H1 (cell line): Measurements from ENCODE around the gene KIF26B. TPM values are rescaled to one million over a fixed set of nuclear protein-coding genes. Genes with fewer than 3 reads are reported as not detected.

Experiments used
- CTCF ChIA-PET: fragments of 300-600 bp; sonication (Branson Sonifier 250); formaldehyde crosslinking; loops from one replicate; lab custom pipeline; 2021; ENCODE audit not compliant: partially characterized antibody; lab: Charles Lee
- POLR2A ChIA-PET: fragments of 300-600 bp; sonication (Branson Sonifier 250); formaldehyde crosslinking; loops from one replicate; lab custom pipeline; 2021; ENCODE audit warnings: inconsistent platforms; ENCODE audit not compliant: partially characterized antibody; lab: Charles Lee
- DNase-seq, 2 experiments: peaks; one replicate each; pipeline versions ENCODE4 v3.0.0 to v3.0.0-alpha.2; 2010 to 2022; ENCODE audit warnings: low spot score in 2 of 2, low read depth in 1 of 2, mixed read lengths in 1 of 2
- FAIRE-seq: peaks from 2 replicates; lab custom pipeline; 2011; peaks lifted over from hg19 to GRCh38; lab: Jason Lieb, UNC
- H2AFZ ChIP-seq: 2 replicates; pipeline ENCODE4 v1.8.1; 2012; ENCODE audit warnings: low read length, inconsistent platforms
- H2AK5ac ChIP-seq: 2 replicates; pipeline ENCODE4 v1.6.1; 2013; ENCODE audit warnings: low read depth, low read length
- H2BK120ac ChIP-seq: replicated peaks from 2 replicates; pipeline ENCODE3; 2013; ENCODE audit warnings: low read depth, low read length, inconsistent platforms
- H2BK12ac ChIP-seq: 2 replicates; pipeline ENCODE4 v1.6.1; 2013; ENCODE audit warnings: low read depth, low read length
- H2BK15ac ChIP-seq: 2 replicates; pipeline ENCODE4 v1.6.1; 2013; ENCODE audit warnings: low read length
- H2BK20ac ChIP-seq: 2 replicates; pipeline ENCODE4 v1.6.1; 2013; ENCODE audit warnings: low read length
- H2BK5ac ChIP-seq: 2 replicates; pipeline ENCODE4 v1.6.1; 2013; ENCODE audit warnings: low read depth, low read length
- H3K14ac ChIP-seq: 2 replicates; pipeline ENCODE4 v1.6.1; 2013; ENCODE audit warnings: inconsistent platforms; ENCODE audit not compliant: insufficient read length
- H3K18ac ChIP-seq: 2 replicates; pipeline ENCODE4 v1.6.1; 2013; ENCODE audit warnings: low read length; ENCODE audit errors: extremely low read depth
- H3K23ac ChIP-seq: 2 replicates; pipeline ENCODE4 v1.6.1; 2013; ENCODE audit warnings: inconsistent platforms; ENCODE audit not compliant: insufficient read length
- H3K23me2 ChIP-seq: 2 replicates; pipeline ENCODE4 v1.6.1; 2013; ENCODE audit warnings: low read depth, low read length
- H3K27ac ChIP-seq: 2 replicates; pipeline ENCODE4 v1.6.1; 2011; ENCODE audit warnings: low read depth, low read length, inconsistent platforms
- H3K27me3 ChIP-seq, 4 experiments: replicated peaks in 1 of 4; 1 replicate in 1 of 4; 2 replicates in 3 of 4; pipeline versions ENCODE4 v1.6.1 to v1.8.1; 2011 to 2013; ENCODE audit warnings: low read length in 3 of 4, mild to moderate bottlenecking in 3 of 4, inconsistent platforms in 2 of 4, mixed read lengths in 2 of 4, moderate library complexity in 1 of 4; ENCODE audit not compliant: control insufficient read depth in 3 of 4, insufficient read depth in 3 of 4; ENCODE audit errors: extremely low read depth in 1 of 4
- H3K36me3 ChIP-seq, 4 experiments: 2 replicates each; pipeline versions ENCODE4 v1.6.1 to v1.8.1; 2011 to 2013; ENCODE audit warnings: mild to moderate bottlenecking in 4 of 4, low read length in 3 of 4, moderate library complexity in 2 of 4, control low read depth in 1 of 4, inconsistent platforms in 1 of 4; ENCODE audit not compliant: insufficient read depth in 4 of 4, control insufficient read depth in 2 of 4
- H3K4ac ChIP-seq: replicated peaks from 2 replicates; pipeline ENCODE3; 2013; ENCODE audit warnings: low read length, low read depth, mixed read lengths, inconsistent platforms; ENCODE audit not compliant: insufficient read length
- H3K4me1 ChIP-seq, 4 experiments: replicated peaks in 1 of 4; 1 replicate in 1 of 4; 2 replicates in 3 of 4; pipeline versions ENCODE4 v1.6.1 to v1.8.1; 2011 to 2013; ENCODE audit warnings: low read length in 3 of 4, inconsistent platforms in 2 of 4, mixed read lengths in 1 of 4; ENCODE audit not compliant: insufficient read depth in 4 of 4, control insufficient read depth in 3 of 4
- H3K4me2 ChIP-seq, 2 experiments: 2 replicates each; pipeline versions ENCODE4 v1.6.1 to v1.8.1; 2011 to 2013; ENCODE audit warnings: low read depth in 2 of 2, low read length in 2 of 2, control low read depth in 1 of 2, inconsistent platforms in 1 of 2, mild to moderate bottlenecking in 1 of 2; ENCODE audit not compliant: insufficient read depth in 1 of 2
- H3K4me3 ChIP-seq, 4 experiments: fragments of 200-600, 300-600 bp in 1 of 4; sonication (generic), shearing (Covaris generic), sonication (Bioruptor Twin) in 1 of 4; 2 replicates each; pipeline versions ENCODE4 v1.5.1 to v1.8.1; 2011 to 2016; ENCODE audit warnings: low read length in 4 of 4, low read depth in 3 of 4, control low read depth in 2 of 4, inconsistent platforms in 2 of 4, mild to moderate bottlenecking in 2 of 4, mixed read lengths in 1 of 4, moderate library complexity in 1 of 4; ENCODE audit not compliant: insufficient read depth in 2 of 4; ENCODE audit errors: extremely low read depth in 1 of 4
- H3K56ac ChIP-seq: replicated peaks from 2 replicates; pipeline ENCODE3; 2013; ENCODE audit warnings: low read depth, mild to moderate bottlenecking, mixed read lengths, low read length, inconsistent platforms; ENCODE audit not compliant: insufficient read length
- H3K79me1 ChIP-seq: 2 replicates; pipeline ENCODE4 v1.6.1; 2013; ENCODE audit warnings: low read depth, low read length, control low read depth
- H3K79me2 ChIP-seq, 2 experiments: 2 replicates each; pipeline versions ENCODE4 v1.6.1 to v1.8.1; 2012 to 2013; ENCODE audit warnings: low read length in 2 of 2, mild to moderate bottlenecking in 2 of 2, inconsistent platforms in 1 of 2; ENCODE audit not compliant: insufficient read depth in 2 of 2, control insufficient read depth in 1 of 2
- H3K9ac ChIP-seq, 4 experiments: replicated peaks in 1 of 4; 1 replicate in 1 of 4; 2 replicates in 3 of 4; pipeline versions ENCODE4 v1.6.1 to v1.8.1; 2011 to 2013; ENCODE audit warnings: low read depth in 3 of 4, low read length in 3 of 4, control low read depth in 2 of 4, mild to moderate bottlenecking in 2 of 4, moderate library complexity in 2 of 4, inconsistent platforms in 1 of 4; ENCODE audit errors: extremely low read depth in 1 of 4
- H3K9me3 ChIP-seq, 2 experiments: 2 replicates each; pipeline versions ENCODE4 v1.6.1 to v1.8.1; 2012 to 2013; ENCODE audit warnings: mild to moderate bottlenecking in 2 of 2, moderate library complexity in 2 of 2, control low read depth in 1 of 2, inconsistent platforms in 1 of 2, low read depth in 1 of 2, low read length in 1 of 2, mixed read lengths in 1 of 2; ENCODE audit not compliant: insufficient read depth in 2 of 2
- H4K20me1 ChIP-seq, 2 experiments: replicated peaks in 1 of 2; 2 replicates each; pipeline versions ENCODE3 to v1.8.1; 2011 to 2013; ENCODE audit warnings: inconsistent platforms in 2 of 2, low read length in 2 of 2, mild to moderate bottlenecking in 1 of 2; ENCODE audit not compliant: insufficient read depth in 2 of 2, control insufficient read depth in 1 of 2
- H4K5ac ChIP-seq: 2 replicates; pipeline ENCODE4 v1.6.1; 2013; ENCODE audit warnings: low read length, low read depth, mixed read lengths, inconsistent platforms; ENCODE audit not compliant: insufficient read length
- H4K8ac ChIP-seq: 2 replicates; pipeline ENCODE4 v1.8.0; 2013; ENCODE audit warnings: mild to moderate bottlenecking, moderate library complexity, low read length, inconsistent platforms; ENCODE audit not compliant: insufficient read depth; ENCODE audit errors: extremely low read depth
- H4K91ac ChIP-seq: replicated peaks from 2 replicates; pipeline ENCODE3; 2013; ENCODE audit warnings: low read length, mixed read lengths, inconsistent platforms; ENCODE audit not compliant: insufficient read length
- CTBP2 ChIP-seq: IDR thresholded peaks from 2 replicates; pipeline ENCODE4 v1.7.0; 2011; ENCODE audit warnings: borderline replicate concordance, mild to moderate bottlenecking, moderate library complexity, mixed read lengths, low read length; ENCODE audit not compliant: insufficient read depth, insufficient read length
- KDM4A ChIP-seq: IDR thresholded peaks from one replicate; pipeline ENCODE4 v1.7.1; 2012; ENCODE audit warnings: low read depth, mild to moderate bottlenecking, moderate library complexity, low read length, inconsistent platforms; ENCODE audit not compliant: severe bottlenecking
- PHF8 ChIP-seq: fragments of 200-600 bp; sonication (generic); conservative IDR thresholded peaks from 2 replicates; pipeline ENCODE4 v1.7.1; 2012; ENCODE audit warnings: low read depth, mild to moderate bottlenecking, inconsistent platforms, low read length, moderate library complexity
- RAD21 ChIP-seq, 2 experiments: IDR thresholded peaks in 1 of 2; conservative IDR thresholded peaks in 1 of 2; 2 replicates each; pipeline ENCODE4 v1.6.1; 2011; ENCODE audit warnings: low read depth in 2 of 2, low read length in 2 of 2, improper control_type of control experiment in 1 of 2, inconsistent platforms in 1 of 2, mild to moderate bottlenecking in 1 of 2, moderate library complexity in 1 of 2
- RXRA ChIP-seq: IDR thresholded peaks from 2 replicates; pipeline ENCODE4 v1.6.1; 2011; ENCODE audit warnings: low read depth, mild to moderate bottlenecking, low read length, moderate library complexity; ENCODE audit not compliant: insufficient read depth
- SIN3A ChIP-seq, 2 experiments: IDR thresholded peaks in 1 of 2; conservative IDR thresholded peaks in 1 of 2; 2 replicates each; pipeline ENCODE4 v1.6.1; 2011 to 2012; ENCODE audit warnings: low read length in 2 of 2, improper control_type of control experiment in 1 of 2, low read depth in 1 of 2, mild to moderate bottlenecking in 1 of 2
- SP2 ChIP-seq: IDR thresholded peaks from 2 replicates; pipeline ENCODE4 v1.6.1; 2012; ENCODE audit warnings: mild to moderate bottlenecking, low read length, inconsistent platforms
- TBP ChIP-seq: IDR thresholded peaks from 2 replicates; pipeline ENCODE4 v1.6.1; 2011; ENCODE audit warnings: low read depth, low read length, improper control_type of control experiment
- WGBS, 2 experiments: shearing (Covaris generic) in 1 of 2; methylation state at CpG; one replicate each; pipeline versions ENCODE4 v1.1.6 to v1.1.7; 2013 to 2015; ENCODE audit warnings: low lambda C conversion rate in 2 of 2, mixed read lengths in 2 of 2, inconsistent platforms in 1 of 2, low coverage in 1 of 2, missing lambda C conversion rate in 1 of 2; ENCODE audit not compliant: insufficient replicate concordance in 2 of 2, insufficient coverage in 1 of 2, insufficient read length in 1 of 2; ENCODE audit errors: extremely low coverage in 1 of 2, missing lambda C conversion rate in 1 of 2; 5-methylcytosine and 5-hydroxymethylcytosine counted together
- polyA plus RNA-seq, 7 experiments: library from polyadenylated mRNA; depleted of rRNA in 3 of 7; stranded (reverse) in 5 of 7; unstranded in 2 of 7; fragments of >200 nt in 5 of 7; fragments of 200-250 nt in 2 of 7; gene quantifications; 1 replicate in 5 of 7; 2 replicates in 1 of 7; 4 replicates in 1 of 7; pipeline versions ENCODE4 v1.2.1 to v1.2.3, GENCODE V29; 2011 to 2013; ENCODE audit warnings: missing spikeins in 2 of 7, mixed read lengths in 2 of 7
- total RNA-seq: library from RNA; stranded (reverse); fragmentation: NEBNext Ultra II Directional; extraction: Animal tissue kit (Norgen Biotek cat#: 25700); gene quantifications from 2 replicates; pipeline ENCODE4 v1.2.1, GENCODE V29; 2021
- TF ChIP-seq, protein P1 (sequence below): IDR thresholded peaks from 2 replicates; pipeline ENCODE4 v1.6.1; 2012; ENCODE audit warnings: low read length, inconsistent platforms
- TF ChIP-seq, protein P2 (sequence below): IDR thresholded peaks from 2 replicates; pipeline ENCODE4 v1.6.1; 2011; ENCODE audit warnings: low read length, improper control_type of control experiment

Gene KIF26B
- total and polyA plus RNA-seq, 2 of the 8 experiments (the other 6 are each of a cell fraction or from before 2014, with no cell fraction given) = 0.06 to 0.28 TPM

DNA sequence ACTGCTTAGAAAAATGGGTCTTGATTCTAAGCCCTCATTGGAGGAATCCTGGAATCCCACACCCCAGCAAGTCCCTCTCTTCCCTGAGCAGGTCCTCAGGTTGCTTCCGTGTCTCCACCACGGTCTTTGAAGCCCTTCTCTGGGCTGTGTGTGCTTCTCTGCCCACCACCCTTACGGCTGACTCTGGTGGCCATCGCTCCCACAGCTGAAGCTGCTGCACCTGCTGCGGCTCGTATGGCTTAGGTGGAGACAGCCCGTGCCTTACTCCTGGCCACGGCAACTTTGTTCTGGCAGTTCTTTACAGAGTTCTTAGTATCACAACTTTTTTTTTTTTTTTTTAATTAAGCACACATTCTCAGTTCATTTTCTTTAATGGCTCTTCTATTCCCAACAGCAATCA is 10.9 kb upstream of the KIF26B start:
- Histone ChIP-seq H3K36me3 (no peaks in the 10 kb centered on the region), H4K91ac (no peak overlapping the region), H3K23ac (no peak overlapping the region), H3K4ac (no peak overlapping the region), H3K18ac (no peak overlapping the region), H2AFZ (no peak overlapping the region), H3K4me2 (no peak overlapping the region), H2BK15ac (no peak overlapping the region), H2BK5ac (no peak overlapping the region), H3K23me2 (no peaks in the 10 kb centered on the region), H3K9me3 (no peaks in the 10 kb centered on the region), H3K9ac (no peak overlapping the region), H4K20me1 (peaks cover 0 to 7% of the 10 kb centered on the region in 2 experiments), H3K27ac (no peak overlapping the region), H3K79me2 (no peaks in the 10 kb centered on the region), H3K56ac (no peak overlapping the region), H3K27me3 (no peaks in the 10 kb centered on the region), H3K4me1 (no peaks in the 10 kb centered on the region), H3K14ac (no peak overlapping the region), H4K5ac (no peak overlapping the region), H2BK120ac (no peak overlapping the region), H4K8ac (no peak overlapping the region), H3K4me3 (no peak overlapping the region), H2AK5ac (no peak overlapping the region), H3K79me1 (no peaks in the 10 kb centered on the region), H2BK20ac (no peak overlapping the region), H2BK12ac (no peak overlapping the region)
- DNase-seq (no peak), FAIRE-seq (no peak)
- ChIA-PET CTCF (interaction anchor here (0.7 to 7.8 kb wide), 2 partner anchors 10 to 11 kb away, joined by 3 to 37 read pairs; partner anchors contain the start of gene KIF26B), POLR2A (no interaction called here)
- WGBS, 2 experiments = 93% methylated on average over 8 of the region's 8 CpGs; no CpG with 5 or more reads in 1 of the 2 experiments
- TF ChIP-seq TBP = no peak
- no peak for TF ChIP-seq PHF8
- TF ChIP-seq SP2 = no peak
- no peak for TF ChIP-seq KDM4A
- TF ChIP-seq, protein P1, sequence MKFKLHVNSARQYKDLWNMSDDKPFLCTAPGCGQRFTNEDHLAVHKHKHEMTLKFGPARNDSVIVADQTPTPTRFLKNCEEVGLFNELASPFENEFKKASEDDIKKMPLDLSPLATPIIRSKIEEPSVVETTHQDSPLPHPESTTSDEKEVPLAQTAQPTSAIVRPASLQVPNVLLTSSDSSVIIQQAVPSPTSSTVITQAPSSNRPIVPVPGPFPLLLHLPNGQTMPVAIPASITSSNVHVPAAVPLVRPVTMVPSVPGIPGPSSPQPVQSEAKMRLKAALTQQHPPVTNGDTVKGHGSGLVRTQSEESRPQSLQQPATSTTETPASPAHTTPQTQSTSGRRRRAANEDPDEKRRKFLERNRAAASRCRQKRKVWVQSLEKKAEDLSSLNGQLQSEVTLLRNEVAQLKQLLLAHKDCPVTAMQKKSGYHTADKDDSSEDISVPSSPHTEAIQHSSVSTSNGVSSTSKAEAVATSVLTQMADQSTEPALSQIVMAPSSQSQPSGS = no peak
- TF ChIP-seq RXRA = no peak
- no peak for TF ChIP-seq RAD21 (IDR thresholded peaks at IDR 0.05 in 1 of 2, conservative IDR thresholded peaks at IDR 0.05 in 1 of 2; ENCODE audit: low read depth in 2 of 2, low read length in 2 of 2)
- TF ChIP-seq SIN3A (conservative IDR thresholded peaks at IDR 0.05 in 1 of 2, IDR thresholded peaks at IDR 0.05 in 1 of 2; ENCODE audit: low read depth in 1 of 2, low read length in 2 of 2) = no peak
- TF ChIP-seq CTBP2 = no peak
- TF ChIP-seq, protein P2, sequence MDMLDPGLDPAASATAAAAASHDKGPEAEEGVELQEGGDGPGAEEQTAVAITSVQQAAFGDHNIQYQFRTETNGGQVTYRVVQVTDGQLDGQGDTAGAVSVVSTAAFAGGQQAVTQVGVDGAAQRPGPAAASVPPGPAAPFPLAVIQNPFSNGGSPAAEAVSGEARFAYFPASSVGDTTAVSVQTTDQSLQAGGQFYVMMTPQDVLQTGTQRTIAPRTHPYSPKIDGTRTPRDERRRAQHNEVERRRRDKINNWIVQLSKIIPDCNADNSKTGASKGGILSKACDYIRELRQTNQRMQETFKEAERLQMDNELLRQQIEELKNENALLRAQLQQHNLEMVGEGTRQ = no peak
